CD8-positive, alpha-beta memory T cell (primary cell): ENCODE data around the gene RIT2. TPM values are rescaled to one million over a fixed set of nuclear protein-coding genes. Genes with fewer than 3 reads are reported as not detected.

Experiments
- CTCF ChIA-PET: fragments of 350-600 bp; sonication (Branson Sonifier 250); formaldehyde crosslinking; loops from one replicate; lab custom pipeline; 2021; ENCODE audit warnings: antibody characterized with exemption; lab: Charles Lee
- POLR2A ChIA-PET: fragments of 350-600 bp; sonication (Branson Sonifier 250); formaldehyde crosslinking; loops from one replicate; lab custom pipeline; 2021; ENCODE audit warnings: antibody characterized with exemption; lab: Charles Lee
- DNase-seq, 5 donors: peaks; one replicate each; pipeline versions ENCODE4 v3.0.0 to v3.0.0-alpha.2; 2020 to 2022; ENCODE audit warnings: mixed read lengths in 1 of 5
- H3K27ac ChIP-seq: one replicate; pipeline ENCODE4 v1.7.0; 2013; ENCODE audit warnings: low read depth, mild to moderate bottlenecking, low read length, moderate library complexity
- H3K27me3 ChIP-seq: 2 replicates; pipeline ENCODE4 v1.7.0; 2013; ENCODE audit warnings: low read length, mild to moderate bottlenecking; ENCODE audit not compliant: insufficient read depth, poor library complexity, severe bottlenecking
- H3K36me3 ChIP-seq: 2 replicates; pipeline ENCODE4 v1.7.0; 2013; ENCODE audit warnings: mild to moderate bottlenecking, low read length, moderate library complexity; ENCODE audit not compliant: insufficient read depth
- H3K4me1 ChIP-seq: 2 replicates; pipeline ENCODE4 v1.7.0; 2013; ENCODE audit warnings: mild to moderate bottlenecking, low read length, moderate library complexity; ENCODE audit not compliant: insufficient read depth
- H3K4me3 ChIP-seq: 2 replicates; pipeline ENCODE4 v1.7.0; 2013; ENCODE audit warnings: mild to moderate bottlenecking, low read length
- H3K9me3 ChIP-seq: 2 replicates; pipeline ENCODE4 v1.7.0; 2013; ENCODE audit warnings: mild to moderate bottlenecking, low read length
- H3K27ac Mint-ChIP-seq, 8 donors: one replicate each; pipeline ENCODE4 v1.8.0; 2020 to 2021; ENCODE audit warnings: mixed read lengths in 8 of 8, mild to moderate bottlenecking in 6 of 8, inconsistent platforms in 3 of 8, moderate library complexity in 3 of 8
- H3K27me3 Mint-ChIP-seq, 2 donors: one replicate each; pipeline ENCODE4 v1.8.0; 2020 to 2021; ENCODE audit warnings: mixed read lengths in 2 of 2, mild to moderate bottlenecking in 1 of 2, moderate library complexity in 1 of 2
- H3K36me3 Mint-ChIP-seq, 3 donors: one replicate each; pipeline ENCODE4 v1.8.0; 2020 to 2021; ENCODE audit warnings: mixed read lengths in 3 of 3, inconsistent platforms in 1 of 3, mild to moderate bottlenecking in 1 of 3
- H3K4me1 Mint-ChIP-seq, 3 donors: one replicate each; pipeline ENCODE4 v1.8.0; 2020 to 2021; ENCODE audit warnings: mixed read lengths in 3 of 3, inconsistent platforms in 1 of 3, mild to moderate bottlenecking in 1 of 3
- H3K4me3 Mint-ChIP-seq, 7 donors: one replicate each; pipeline ENCODE4 v1.8.0; 2020 to 2021; ENCODE audit warnings: mixed read lengths in 7 of 7, mild to moderate bottlenecking in 6 of 7, moderate library complexity in 4 of 7, inconsistent platforms in 2 of 7
- H3K9me3 Mint-ChIP-seq, 5 donors: one replicate each; pipeline ENCODE4 v1.8.0; 2020 to 2022; ENCODE audit warnings: mixed read lengths in 5 of 5, mild to moderate bottlenecking in 3 of 5, moderate library complexity in 2 of 5, inconsistent platforms in 1 of 5
- polyA plus RNA-seq: library from polyadenylated mRNA; unstranded; fragments of 300-500 nt; fragmentation: Illumina TruSeq; gene quantifications from one replicate; pipeline ENCODE4 v1.2.3, GENCODE V29; 2021
- total RNA-seq, 2 experiments: library from RNA; stranded (reverse); gene quantifications; one replicate each; pipeline ENCODE4 v1.2.3, GENCODE V29; 2021

RIT2 gene
- total and polyA plus RNA-seq, 3 experiments from 2014 or later: not detected

DNA sequence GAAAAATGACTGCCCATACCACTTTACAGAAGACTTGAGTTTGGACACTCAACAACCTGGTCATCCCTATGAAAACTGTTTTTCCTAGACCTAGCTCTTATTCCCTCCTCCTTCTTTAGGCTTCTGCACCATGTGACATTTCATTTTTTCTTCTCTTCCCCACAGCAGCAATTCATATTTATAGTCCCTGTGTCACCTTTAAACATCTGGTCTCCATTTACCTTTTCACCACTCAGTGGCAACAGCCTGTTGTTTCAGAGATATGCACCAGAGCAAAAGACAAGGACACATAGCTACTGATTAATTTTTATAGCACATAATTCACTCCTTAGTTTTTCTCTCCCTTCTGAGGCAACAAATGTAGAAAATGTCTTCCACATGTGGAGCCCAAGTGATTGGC lies 118.7 kb downstream of the RIT2 start:
- Mint-ChIP-seq H3K9me3 (peaks cover 0 to 29% (median 8%) of the 10 kb centered on the region in 5 donors), H3K4me1 (no peaks in the 10 kb centered on the region), H3K4me3 (no peak overlapping the region), H3K27me3 (no peaks in the 10 kb centered on the region), H3K27ac (no peak overlapping the region), H3K36me3 (no peaks in the 10 kb centered on the region)
- Histone ChIP-seq H3K4me3 (no peak overlapping the region), H3K27me3 (no peaks in the 10 kb centered on the region), H3K9me3 (no peaks in the 10 kb centered on the region), H3K27ac (no peak overlapping the region), H3K4me1 (no peaks in the 10 kb centered on the region), H3K36me3 (no peaks in the 10 kb centered on the region)
- ChIA-PET CTCF (no interaction called here), POLR2A (no interaction called here)
- DNase-seq: no peak

DNA sequence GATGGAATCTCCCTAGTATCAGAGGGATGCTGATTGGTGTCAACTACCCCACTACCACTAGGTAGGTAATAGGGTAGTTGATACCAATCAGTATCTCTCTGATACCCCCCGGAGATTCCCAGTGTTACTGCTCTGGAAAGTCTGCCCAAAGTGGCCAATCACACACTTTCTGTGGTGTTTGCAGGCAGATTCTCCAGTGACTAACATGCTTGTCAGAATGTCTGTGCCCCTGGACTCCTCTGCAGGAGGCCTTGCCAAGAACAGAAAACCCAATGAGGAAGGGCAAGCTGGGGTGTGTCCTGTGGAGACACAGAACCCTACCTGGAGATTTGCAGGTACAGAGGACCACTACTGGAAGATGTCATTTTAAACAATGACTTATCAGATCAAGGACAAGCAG lies 135.1 kb downstream of the RIT2 start:
- Histone ChIP-seq H3K9me3 (no peaks in the 10 kb centered on the region), H3K27me3 (no peaks in the 10 kb centered on the region), H3K36me3 (no peaks in the 10 kb centered on the region), H3K27ac (no peak overlapping the region), H3K4me1 (no peaks in the 10 kb centered on the region), H3K4me3 (no peak overlapping the region)
- Mint-ChIP-seq H3K4me1 (no peaks in the 10 kb centered on the region), H3K36me3 (no peaks in the 10 kb centered on the region), H3K9me3 (peaks cover 3 to 17% (median 11%) of the 10 kb centered on the region in 5 donors), H3K27ac (no peak overlapping the region), H3K4me3 (no peak overlapping the region), H3K27me3 (no peaks in the 10 kb centered on the region)
- CTCF ChIA-PET: no interaction called here
- DNase-seq: no peak
- POLR2A ChIA-PET: no interaction called here

DNA sequence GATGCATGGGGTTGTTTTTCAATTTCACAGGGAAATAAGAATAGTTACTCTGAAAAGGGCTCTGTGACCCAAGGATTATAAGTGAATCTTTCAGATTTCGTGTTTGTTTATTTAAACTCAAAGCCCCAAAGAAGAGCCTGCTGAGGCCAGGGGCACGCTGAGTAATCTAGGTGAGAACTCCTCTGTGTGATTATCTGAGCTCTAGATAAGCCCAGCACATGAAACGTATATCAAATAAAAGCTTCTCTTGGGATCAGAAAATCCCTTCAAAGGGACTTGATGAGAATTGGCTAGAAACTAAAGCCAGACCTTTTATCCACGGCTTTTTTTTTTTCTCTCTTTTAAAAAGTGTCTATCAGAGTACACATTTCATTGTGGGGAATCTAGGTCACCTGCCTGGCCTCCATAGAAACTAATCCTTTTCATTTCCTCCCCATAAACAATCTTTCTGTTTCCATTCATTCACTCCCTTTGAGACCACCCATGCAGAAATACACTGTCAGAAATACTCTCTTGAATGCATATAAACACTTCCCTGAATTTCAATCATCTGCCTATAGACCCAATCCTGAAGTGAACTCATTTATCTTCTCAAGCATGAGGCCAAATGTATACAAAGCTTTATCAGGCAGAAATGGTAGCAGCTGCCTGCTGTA lies 137.4 kb downstream of the RIT2 start:
- ChIA-PET POLR2A (no interaction called here), CTCF (no interaction called here)
- Histone ChIP-seq H3K4me1 (no peaks in the 10 kb centered on the region), H3K9me3 (no peaks in the 10 kb centered on the region), H3K36me3 (no peaks in the 10 kb centered on the region), H3K4me3 (no peak overlapping the region), H3K27ac (no peak overlapping the region), H3K27me3 (no peaks in the 10 kb centered on the region)
- H3K4me1 Mint-ChIP-seq: no peaks in the 10 kb centered on the region
- DNase-seq: no peak
- H3K27ac Mint-ChIP-seq: no peak overlapping the region
- H3K36me3 Mint-ChIP-seq: no peaks in the 10 kb centered on the region
- peaks cover 4 to 21% (median 14%) of the 10 kb centered on the region in 5 donors for H3K9me3 Mint-ChIP-seq
- H3K27me3 Mint-ChIP-seq: no peaks in the 10 kb centered on the region
- no peak overlapping the region for H3K4me3 Mint-ChIP-seq

- no peak for DNase-seq
- CTCF ChIA-PET: no interaction called here
- Histone ChIP-seq H3K36me3 (no peaks in the 10 kb centered on the region), H3K27me3 (no peaks in the 10 kb centered on the region), H3K4me1 (no peaks in the 10 kb centered on the region), H3K4me3 (no peak overlapping the region), H3K9me3 (no peaks in the 10 kb centered on the region), H3K27ac (no peak overlapping the region)
- POLR2A ChIA-PET: no interaction called here
- Mint-ChIP-seq H3K9me3 (peaks cover 4 to 21% (median 16%) of the 10 kb centered on the region in 5 donors), H3K36me3 (no peaks in the 10 kb centered on the region), H3K27ac (no peak overlapping the region), H3K4me1 (no peaks in the 10 kb centered on the region), H3K27me3 (no peaks in the 10 kb centered on the region), H3K4me3 (no peak overlapping the region)
Observed at GRCh38 chr18:42976869-42977590, 138.5 kb downstream of the RIT2 start.

GRCh38 chr18:42969366-42969765 lies 146.1 kb downstream of the RIT2 start:
- Mint-ChIP-seq H3K27ac (no peak overlapping the region), H3K4me1 (no peaks in the 10 kb centered on the region), H3K36me3 (no peaks in the 10 kb centered on the region), H3K27me3 (no peaks in the 10 kb centered on the region), H3K4me3 (no peak overlapping the region), H3K9me3 (peaks cover 0 to 21% (median 2%) of the 10 kb centered on the region in 5 donors)
- Histone ChIP-seq H3K9me3 (no peaks in the 10 kb centered on the region), H3K27me3 (no peaks in the 10 kb centered on the region), H3K4me3 (no peak overlapping the region), H3K36me3 (no peaks in the 10 kb centered on the region), H3K27ac (no peak overlapping the region), H3K4me1 (no peaks in the 10 kb centered on the region)
- ChIA-PET CTCF (no interaction called here), POLR2A (no interaction called here)
- DNase-seq: no peak

DNA sequence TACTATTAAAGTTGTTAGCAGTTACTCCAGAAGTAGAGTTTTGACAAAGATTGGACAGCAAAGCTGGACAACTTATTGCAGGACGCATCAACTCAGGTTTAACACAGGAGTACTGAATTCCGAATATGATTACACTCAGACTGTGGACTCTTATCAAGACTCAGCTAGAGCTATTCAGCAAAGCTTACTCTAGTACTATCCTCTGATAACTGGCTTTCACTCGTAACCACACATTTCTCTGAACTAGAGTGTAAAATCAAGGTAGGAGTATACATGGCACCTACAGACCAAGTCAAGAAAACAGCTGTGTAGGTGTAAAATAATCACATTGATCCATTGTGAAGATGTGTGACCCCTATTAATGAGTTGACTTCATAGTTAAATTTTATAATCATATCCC lies 154.2 kb downstream of the RIT2 start:
- Mint-ChIP-seq H3K4me3 (no peak overlapping the region), H3K36me3 (no peaks in the 10 kb centered on the region), H3K9me3 (peaks cover 2 to 19% (median 3%) of the 10 kb centered on the region in 5 donors), H3K4me1 (no peaks in the 10 kb centered on the region), H3K27ac (no peak overlapping the region), H3K27me3 (no peaks in the 10 kb centered on the region)
- CTCF ChIA-PET: no interaction called here
- no peaks in the 10 kb centered on the region for H3K27me3 ChIP-seq
- no peak for DNase-seq
- H3K4me1 ChIP-seq: no peaks in the 10 kb centered on the region
- H3K27ac ChIP-seq: no peak overlapping the region
- no peaks in the 10 kb centered on the region for H3K36me3 ChIP-seq
- H3K9me3 ChIP-seq: no peaks in the 10 kb centered on the region
- POLR2A ChIA-PET: no interaction called here
- H3K4me3 ChIP-seq: no peak overlapping the region

GRCh38 chr18:42959528-42959927 lies 156.0 kb downstream of the RIT2 start:
- no peaks in the 10 kb centered on the region for H3K4me1 Mint-ChIP-seq

DNA sequence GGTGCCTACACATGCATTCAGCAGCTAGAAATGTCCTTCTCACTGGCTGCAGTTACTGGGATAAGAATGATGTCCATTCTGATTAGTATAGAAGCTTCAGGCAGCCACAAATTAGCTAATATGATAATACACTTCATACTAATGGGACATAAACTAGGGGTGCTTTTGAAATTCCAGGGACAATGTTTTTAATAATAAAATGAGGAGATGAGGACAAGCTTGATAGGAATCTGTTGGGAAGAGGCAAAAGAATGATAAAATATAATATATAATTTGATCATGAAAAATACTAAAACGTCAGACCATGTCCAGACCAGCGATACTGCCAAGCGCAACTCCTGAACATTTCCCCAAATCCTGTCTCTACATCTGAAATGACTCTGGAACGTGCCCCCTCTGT lies 157.1 kb downstream of the RIT2 start:
- Mint-ChIP-seq H3K4me3 (no peak overlapping the region), H3K9me3 (peaks cover 2 to 32% (median 7%) of the 10 kb centered on the region in 5 donors), H3K36me3 (no peaks in the 10 kb centered on the region), H3K4me1 (no peaks in the 10 kb centered on the region), H3K27me3 (no peaks in the 10 kb centered on the region), H3K27ac (no peak overlapping the region)
- ChIA-PET CTCF (no interaction called here), POLR2A (no interaction called here)
- no peaks in the 10 kb centered on the region for H3K36me3 ChIP-seq
- H3K27me3 ChIP-seq: no peaks in the 10 kb centered on the region
- no peak overlapping the region for H3K27ac ChIP-seq
- H3K9me3 ChIP-seq: no peaks in the 10 kb centered on the region
- H3K4me1 ChIP-seq: no peaks in the 10 kb centered on the region
- no peak for DNase-seq
- no peak overlapping the region for H3K4me3 ChIP-seq

More at GRCh38 chr18:42959528-42959927, 156.0 kb downstream of the RIT2 start:
- Histone ChIP-seq H3K36me3 (no peaks in the 10 kb centered on the region), H3K4me3 (no peak overlapping the region), H3K4me1 (no peaks in the 10 kb centered on the region), H3K9me3 (no peaks in the 10 kb centered on the region), H3K27ac (no peak overlapping the region), H3K27me3 (no peaks in the 10 kb centered on the region)
- no peaks in the 10 kb centered on the region for H3K27me3 Mint-ChIP-seq
- H3K4me3 Mint-ChIP-seq: no peak overlapping the region
- CTCF ChIA-PET: no interaction called here
- H3K9me3 Mint-ChIP-seq: peaks cover 2 to 27% (median 7%) of the 10 kb centered on the region in 5 donors
- POLR2A ChIA-PET: no interaction called here
- no peaks in the 10 kb centered on the region for H3K36me3 Mint-ChIP-seq
- DNase-seq: no peak
- no peak overlapping the region for H3K27ac Mint-ChIP-seq
